Smooth muscle cell (in vitro differentiated cells): ENCODE measurements around the gene ZFAND6. TPM values are rescaled to one million over a fixed set of nuclear protein-coding genes. Genes with fewer than 3 reads are reported as not detected.

Experiments used
- DNase-seq: peaks from one replicate; lab custom pipeline; 2025; ENCODE audit not compliant: unreplicated experiment; lab: John Stamatoyannopoulos, UW
- H2AFZ ChIP-seq: fragments of 200-600 bp; sonication (generic); 2 replicates; pipeline ENCODE4 v1.6.0; 2016; ENCODE audit warnings: antibody characterized with exemption, low read depth, mild to moderate bottlenecking
- H3F3A ChIP-seq: fragments of 200-600 bp; sonication (generic); 2 replicates; pipeline ENCODE4 v1.6.0; 2017; ENCODE audit warnings: antibody characterized with exemption, low read depth
- H3K27ac ChIP-seq: fragments of 200-600 bp; sonication (generic); 2 replicates; pipeline ENCODE4 v1.5.1; 2016; ENCODE audit warnings: low read depth, mild to moderate bottlenecking
- H3K27me3 ChIP-seq: fragments of 200-600 bp; sonication (generic); 2 replicates; pipeline ENCODE4 v1.6.1; 2016; ENCODE audit warnings: low read depth, mild to moderate bottlenecking
- H3K36me3 ChIP-seq: fragments of 200-600 bp; sonication (generic); 2 replicates; pipeline ENCODE4 v1.5.1; 2016; ENCODE audit warnings: low read depth
- H3K4me1 ChIP-seq: fragments of 200-600 bp; sonication (generic); 2 replicates; pipeline ENCODE4 v1.5.1; 2016; ENCODE audit warnings: low read depth
- H3K4me2 ChIP-seq: fragments of 200-600 bp; sonication (generic); 2 replicates; pipeline ENCODE4 v1.6.0; 2016; ENCODE audit warnings: mild to moderate bottlenecking
- H3K4me3 ChIP-seq: fragments of 200-600 bp; sonication (generic); 2 replicates; pipeline ENCODE4 v1.5.1; 2016; ENCODE audit warnings: mild to moderate bottlenecking
- H3K79me2 ChIP-seq: fragments of 200-600 bp; sonication (generic); 2 replicates; pipeline ENCODE4 v1.6.0; 2016; ENCODE audit warnings: low read depth, mild to moderate bottlenecking
- H3K9ac ChIP-seq: fragments of 200-600 bp; sonication (generic); 2 replicates; pipeline ENCODE4 v1.6.0; 2016; ENCODE audit warnings: low read depth
- H3K9me3 ChIP-seq: fragments of 200-600 bp; sonication (generic); replicated peaks from 2 replicates; pipeline ENCODE4 v1.5.1; 2016; ENCODE audit warnings: low read depth
- H4K20me1 ChIP-seq: fragments of 200-600 bp; sonication (generic); 2 replicates; pipeline ENCODE4 v1.6.0; 2016; ENCODE audit warnings: low read depth
- whole genome bisulfite sequencing: methylation state at CpG from one replicate; pipeline ENCODE4 v1.1.7; 2016; ENCODE audit warnings: low lambda C conversion rate; 5-methylcytosine and 5-hydroxymethylcytosine counted together
- polyA plus RNA-seq: library from polyadenylated mRNA; unstranded; fragments of >200 nt; fragmentation: Nextera tagmentation; extraction: Ambion mirVana; gene quantifications from 2 replicates; pipeline ENCODE4 v1.2.1, GENCODE V29; 2016
- small RNA-seq: library from RNA; depleted of rRNA; stranded (forward); fragments of <200 nt; gene quantifications from one replicate; pipeline ENCODE3, GENCODE V24; 2014
- total RNA-seq: library from RNA; depleted of rRNA; stranded (reverse); fragments of >200 nt; gene quantifications from 2 replicates; pipeline ENCODE4 v1.2.3, GENCODE V29; 2014
- TF ChIP-seq, protein P1 (sequence below): fragments of 200-600 bp; sonication (generic); IDR thresholded peaks from 2 replicates; pipeline ENCODE4 v1.5.1; 2017; ENCODE audit warnings: borderline replicate concordance, mild to moderate bottlenecking, antibody characterized with exemption; ENCODE audit not compliant: insufficient read depth, poor library complexity, severe bottlenecking

The ZFAND6 gene
- total and polyA plus RNA-seq, 2 experiments from 2014 or later, result 81.9 to 144 TPM

DNA sequence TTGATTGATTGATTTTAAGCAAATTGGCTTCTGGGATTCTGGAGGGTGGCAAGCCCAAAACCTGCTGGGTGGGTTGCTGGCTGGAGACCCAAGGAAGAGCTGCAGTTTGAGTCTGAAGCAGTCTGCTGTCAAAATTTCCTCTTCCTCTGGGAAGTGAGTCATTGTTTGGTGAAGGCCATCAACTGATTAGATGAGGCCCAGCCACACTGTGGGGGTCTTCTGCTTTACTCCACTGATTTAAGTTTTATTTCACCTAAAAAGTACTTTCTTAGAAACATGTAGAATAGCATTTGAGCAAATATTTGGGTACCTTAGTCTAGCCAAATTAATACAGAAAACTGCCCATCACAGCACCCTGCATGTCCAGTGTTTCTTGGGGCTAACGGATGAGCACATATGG lies 127.1 kb downstream of the ZFAND6 start:
- no peaks in the 10 kb centered on the region for H3K9me3 ChIP-seq
- no peak overlapping the region for H3K27ac ChIP-seq
- peaks cover 10% of the 10 kb centered on the region for H3K4me1 ChIP-seq
- peaks cover 5% of the 10 kb centered on the region for H3K36me3 ChIP-seq
- WGBS, result 100% methylated on average over 1 of the region's 1 CpG
- no peak overlapping the region for H2AFZ ChIP-seq
- DNase-seq, result no peak
- H4K20me1 ChIP-seq, result no peaks in the 10 kb centered on the region
- H3K4me3 ChIP-seq, result no peak overlapping the region
- H3K79me2 ChIP-seq, result no peaks in the 10 kb centered on the region
- TF ChIP-seq, protein P1, sequence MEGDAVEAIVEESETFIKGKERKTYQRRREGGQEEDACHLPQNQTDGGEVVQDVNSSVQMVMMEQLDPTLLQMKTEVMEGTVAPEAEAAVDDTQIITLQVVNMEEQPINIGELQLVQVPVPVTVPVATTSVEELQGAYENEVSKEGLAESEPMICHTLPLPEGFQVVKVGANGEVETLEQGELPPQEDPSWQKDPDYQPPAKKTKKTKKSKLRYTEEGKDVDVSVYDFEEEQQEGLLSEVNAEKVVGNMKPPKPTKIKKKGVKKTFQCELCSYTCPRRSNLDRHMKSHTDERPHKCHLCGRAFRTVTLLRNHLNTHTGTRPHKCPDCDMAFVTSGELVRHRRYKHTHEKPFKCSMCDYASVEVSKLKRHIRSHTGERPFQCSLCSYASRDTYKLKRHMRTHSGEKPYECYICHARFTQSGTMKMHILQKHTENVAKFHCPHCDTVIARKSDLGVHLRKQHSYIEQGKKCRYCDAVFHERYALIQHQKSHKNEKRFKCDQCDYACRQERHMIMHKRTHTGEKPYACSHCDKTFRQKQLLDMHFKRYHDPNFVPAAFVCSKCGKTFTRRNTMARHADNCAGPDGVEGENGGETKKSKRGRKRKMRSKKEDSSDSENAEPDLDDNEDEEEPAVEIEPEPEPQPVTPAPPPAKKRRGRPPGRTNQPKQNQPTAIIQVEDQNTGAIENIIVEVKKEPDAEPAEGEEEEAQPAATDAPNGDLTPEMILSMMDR, result no peak
- H3K27me3 ChIP-seq, result no peaks in the 10 kb centered on the region
- peaks cover 8% of the 10 kb centered on the region for H3F3A ChIP-seq
- no peak overlapping the region for H3K9ac ChIP-seq
- H3K4me2 ChIP-seq, result no peak overlapping the region

Small RNA genes lying within 50 kb of the gene (small RNA-seq; reads per million reads assigned to genes)
- gene RF00017, result not detected

Other genes starting within 250 kb of the ZFAND6 start
- gene MTHFS, start 162.7 kb upstream of the ZFAND6 start, total RNA-seq, result 64.4 and 64.8 TPM in 2 replicates
- 46.7 and 56.0 TPM in 2 replicates for gene MTHFS, start 162.7 kb upstream of the ZFAND6 start, polyA plus RNA-seq
- 18.2 and 21.1 TPM in 2 replicates for gene BCL2A1, start 88.5 kb upstream of the ZFAND6 start, total RNA-seq
- 13.4 and 14.3 TPM in 2 replicates for gene BCL2A1, start 88.5 kb upstream of the ZFAND6 start, polyA plus RNA-seq
- gene FAH, start 93.3 kb downstream of the ZFAND6 start, total RNA-seq, result 18.3 and 26.8 TPM in 2 replicates
- gene FAH, start 93.3 kb downstream of the ZFAND6 start, polyA plus RNA-seq, result 36.7 and 43.5 TPM in 2 replicates
- not detected in 2 replicates for gene CTXND1, start 192.5 kb downstream of the ZFAND6 start, total RNA-seq
- gene CTXND1, start 192.5 kb downstream of the ZFAND6 start, polyA plus RNA-seq, result 0.06 and 0.28 TPM in 2 replicates